GM12891 (cell line): ENCODE measurements around the gene MRPL30.
"Not testable (repeated sequence)": the region's sequence is repeated elsewhere in the genome, so short reads cannot be mapped to it uniquely, and the experiment has no call there.

Source experiments
- DNase-seq: peaks from one replicate; pipeline ENCODE4 v3.0.0; 2011; ENCODE audit warnings: low spot score; ENCODE audit not compliant: insufficient read length
- FAIRE-seq: peaks from 2 replicates; lab custom pipeline; 2011; peaks lifted over from hg19 to GRCh38; lab: Jason Lieb, UNC
- PAX5 ChIP-seq: IDR thresholded peaks from 2 replicates; pipeline ENCODE4 v1.6.1; 2011; ENCODE audit warnings: low read length, moderate library complexity, mild to moderate bottlenecking; ENCODE audit not compliant: insufficient read depth, severe bottlenecking
- POLR2A ChIP-seq: IDR thresholded peaks from 2 replicates; pipeline ENCODE4 v1.6.1; 2011; ENCODE audit warnings: low read depth, low read length, control low read depth
- POLR2AphosphoS5 ChIP-seq: IDR thresholded peaks from 2 replicates; pipeline ENCODE4 v1.6.1; 2011; ENCODE audit warnings: low read depth, low read length, control low read depth
- POU2F2 ChIP-seq: IDR thresholded peaks from 2 replicates; pipeline ENCODE4 v1.6.1; 2011; ENCODE audit warnings: low read depth, mild to moderate bottlenecking, control low read depth, low read length, moderate library complexity
- SPI1 ChIP-seq: IDR thresholded peaks from 2 replicates; pipeline ENCODE4 v1.6.1; 2011; ENCODE audit warnings: low read depth, low read length, control low read depth
- TAF1 ChIP-seq: IDR thresholded peaks from 2 replicates; pipeline ENCODE4 v1.6.1; 2011; ENCODE audit warnings: low read depth, low read length, control low read depth

The MRPL30 gene

GRCh38 chr2:99216096-99216495 is 35.1 kb downstream of the MRPL30 start:
- DNase-seq = no peak
- no peak for TF ChIP-seq PAX5
- no peak for TF ChIP-seq POLR2A
- no peak for TF ChIP-seq POU2F2
- no peak for TF ChIP-seq SPI1
- TF ChIP-seq TAF1 = no peak
- no peak for TF ChIP-seq POLR2AphosphoS5
- FAIRE-seq = no peak

DNA sequence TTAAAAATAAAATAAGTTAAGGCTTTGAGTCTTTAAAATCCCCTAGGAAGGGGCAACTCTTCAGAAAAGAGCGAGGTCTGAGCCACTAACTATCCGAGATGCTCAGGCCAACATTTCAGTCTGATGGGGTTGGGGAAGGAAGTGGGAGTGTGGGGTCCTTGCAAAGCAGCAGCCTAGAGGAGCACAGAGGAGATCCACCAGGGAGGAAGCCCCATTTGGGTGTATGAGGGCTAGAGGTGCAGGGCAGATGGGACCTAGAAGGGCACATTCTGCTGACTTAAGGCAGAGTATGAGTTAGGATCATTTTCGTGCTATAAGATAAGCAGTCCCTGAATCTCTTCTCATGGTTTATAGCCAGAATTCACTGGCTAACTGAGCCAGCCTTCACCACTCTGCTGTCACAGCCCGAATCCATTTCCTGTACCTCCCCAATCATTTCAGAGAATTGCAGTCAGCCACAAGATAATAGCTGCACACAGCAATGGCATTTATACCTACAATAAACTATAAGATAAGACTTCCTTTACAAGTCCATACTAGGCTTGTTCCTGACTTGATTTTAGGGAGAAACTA is 37.0 kb downstream of the MRPL30 start:
- DNase-seq (no peak), FAIRE-seq (no peak)
- TF ChIP-seq POLR2AphosphoS5 (no peak), TAF1 (no peak)

DNA sequence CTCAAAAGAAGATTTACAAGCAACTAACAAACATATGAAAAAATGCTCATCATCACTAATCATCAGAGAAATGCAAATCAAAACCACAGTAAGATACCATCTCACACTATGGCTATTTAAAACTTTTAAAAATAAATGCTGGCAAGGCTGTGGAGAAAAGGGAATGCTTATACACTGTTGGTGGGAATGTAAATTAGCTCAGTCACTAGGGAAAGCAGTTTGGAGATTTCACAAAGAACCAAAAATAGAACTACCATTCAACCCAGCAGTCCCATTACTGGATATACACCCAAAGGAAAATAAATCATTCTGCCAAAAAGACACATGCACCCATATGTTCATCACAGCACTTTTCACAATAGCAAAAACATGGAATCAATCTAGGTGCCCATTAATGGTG is 52.2 kb downstream of the MRPL30 start:
- FAIRE-seq, DNase-seq: not testable (repeated sequence)

DNA sequence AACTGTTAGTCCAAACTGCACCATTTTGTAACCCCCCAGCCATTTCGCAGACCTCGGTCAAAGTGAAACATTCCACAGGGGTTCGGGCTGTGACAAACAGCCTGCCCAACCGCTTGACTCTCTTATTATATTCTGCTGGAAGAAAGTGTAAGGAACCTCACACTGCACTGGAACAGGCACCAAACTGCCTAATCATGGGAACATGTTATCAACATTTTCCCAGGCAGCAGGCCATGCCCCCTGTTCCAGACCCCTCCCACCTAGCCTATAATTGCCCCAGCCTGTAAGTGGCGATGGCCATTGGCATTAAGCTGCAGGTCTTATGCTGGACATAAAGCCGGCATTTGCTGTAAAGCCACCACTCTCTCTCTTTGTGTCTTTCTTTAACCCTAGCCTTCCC is 57.6 kb downstream of the MRPL30 start:
- TF ChIP-seq POLR2AphosphoS5 (no peak), PAX5 (no peak), TAF1 (no peak), POU2F2 (no peak), POLR2A (no peak), SPI1 (no peak)
- FAIRE-seq (no peak), DNase-seq (no peak)

DNA sequence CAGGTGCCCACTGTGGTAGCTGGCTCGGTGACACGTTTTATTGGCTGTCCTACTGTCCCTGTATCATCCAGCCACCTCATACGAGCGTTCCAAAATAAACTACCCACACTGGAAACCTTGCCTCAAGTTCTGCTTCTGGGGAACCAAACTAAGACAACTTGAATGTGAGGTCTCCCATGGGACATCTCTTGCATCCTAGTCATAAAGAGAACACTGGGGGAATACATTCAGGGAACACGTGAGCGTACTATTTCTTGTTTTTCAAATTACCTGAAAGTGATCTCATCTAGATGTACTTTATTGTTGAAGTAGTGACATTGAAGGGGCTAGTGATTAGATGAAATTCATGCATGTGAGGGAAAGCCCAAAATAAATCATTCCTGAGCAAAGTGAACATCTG is 59.4 kb downstream of the MRPL30 start:
- FAIRE-seq (no peak), DNase-seq (no peak)
- TF ChIP-seq POU2F2 (no peak), SPI1 (no peak), POLR2A (no peak), TAF1 (no peak), POLR2AphosphoS5 (no peak)

- no peak for TF ChIP-seq POU2F2
- no peak for TF ChIP-seq PAX5
- TF ChIP-seq TAF1 = no peak
- no peak for TF ChIP-seq SPI1
- TF ChIP-seq POLR2A = no peak
- no peak for TF ChIP-seq POLR2AphosphoS5
- no peak for FAIRE-seq
- no peak for DNase-seq
Observed at GRCh38 chr2:99242151-99242550, 61.2 kb downstream of the MRPL30 start.
